Activated naive CD4-positive, alpha-beta T cell treated with Interleukin-2 at 50 U/mL for 16 hours (primary cell): ENCODE measurements around the gene JKAMP.

Experiments
- DNase-seq: peaks from one replicate; pipeline ENCODE4 v3.0.0-alpha.2; 2020

The JKAMP gene

DNA sequence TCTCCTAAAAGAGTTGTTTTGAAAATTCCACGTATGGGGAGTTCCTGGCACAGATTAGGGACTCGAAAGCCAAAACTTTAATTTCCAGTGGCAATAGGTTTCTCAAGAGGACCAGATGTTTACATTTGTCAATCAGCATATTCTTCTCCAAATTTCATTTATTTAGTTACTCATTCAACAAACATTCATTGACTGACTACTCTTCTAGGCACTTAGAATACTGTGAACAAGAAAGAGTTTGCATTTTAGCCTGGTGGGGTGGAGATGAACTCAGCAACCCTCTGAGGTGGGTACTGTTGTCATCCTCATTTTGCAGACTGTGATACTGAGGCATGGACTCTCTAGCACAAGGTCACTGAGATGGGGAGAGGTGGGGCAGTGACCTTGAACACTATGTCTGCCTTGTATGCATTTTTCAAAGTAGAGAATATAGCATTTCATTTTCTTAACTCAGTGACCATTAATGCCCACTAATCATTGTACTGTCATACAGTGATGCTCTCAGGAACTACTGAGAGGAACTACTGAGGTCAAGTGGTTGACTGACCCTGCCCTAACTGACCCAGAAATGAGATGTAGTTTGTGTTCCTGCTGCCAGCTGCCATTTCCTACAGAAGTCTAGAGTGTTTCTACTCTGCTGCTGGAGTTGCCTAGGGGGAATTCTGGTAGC lies 2.3 kb upstream of the JKAMP start:
- no peak for DNase-seq

DNA sequence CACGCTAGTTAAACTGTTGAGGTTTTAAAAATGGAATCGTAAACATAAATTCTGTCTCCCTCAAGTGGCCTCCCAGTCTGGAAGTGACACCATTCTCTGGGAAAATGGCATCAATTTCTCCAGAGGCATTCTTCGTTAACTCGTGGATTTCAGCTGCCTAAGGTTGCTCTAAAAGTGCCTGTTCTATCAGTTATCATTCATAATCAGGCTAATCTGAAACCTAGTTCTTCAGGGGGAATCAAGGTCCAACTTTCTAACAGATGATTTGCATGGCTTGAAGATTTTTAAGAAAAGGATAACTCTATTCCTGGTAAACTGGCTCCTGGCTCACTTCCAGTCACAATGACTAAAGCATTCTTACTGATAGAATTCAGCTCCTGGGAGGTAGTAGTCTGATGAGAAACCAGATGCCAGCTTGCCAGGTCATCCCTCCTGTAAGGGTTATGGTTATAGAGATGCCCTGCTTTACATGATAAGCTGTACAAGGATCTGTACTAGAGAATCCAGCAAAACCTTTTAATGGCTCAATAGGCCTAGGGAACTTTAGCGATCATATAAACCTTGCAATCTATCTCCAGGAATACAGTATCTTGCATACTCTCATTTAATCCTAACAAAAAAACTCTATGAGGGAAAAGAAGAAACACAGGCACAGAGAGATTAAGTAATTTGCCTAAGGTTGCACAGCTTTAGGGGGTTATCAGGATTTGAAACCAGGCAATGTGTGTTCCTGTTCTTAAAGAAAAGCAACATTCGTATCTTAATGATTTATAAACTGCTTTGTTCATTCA lies 1.6 kb upstream of the JKAMP start:
- DNase-seq, result no peak

DNA sequence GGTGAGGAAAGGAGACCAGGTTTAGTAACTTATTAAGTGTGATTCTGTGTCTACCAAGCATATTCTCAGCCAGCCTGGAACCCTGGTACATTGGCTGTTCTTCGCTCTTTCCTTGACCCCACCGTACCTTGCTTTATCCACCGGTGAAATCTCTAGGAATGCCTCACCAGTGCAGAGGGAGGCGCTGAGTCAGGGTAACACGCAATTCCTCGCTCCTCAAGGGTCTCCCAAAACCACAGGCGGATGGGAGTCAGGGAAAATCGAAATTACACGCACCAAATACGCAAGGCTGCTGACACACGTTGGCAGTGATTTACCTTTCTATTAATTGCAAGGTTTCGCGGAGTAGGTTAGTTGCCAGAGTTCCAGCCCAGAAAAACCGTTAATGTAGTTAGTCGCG lies 954 bp upstream of the JKAMP start:
- no peak for DNase-seq

DNA sequence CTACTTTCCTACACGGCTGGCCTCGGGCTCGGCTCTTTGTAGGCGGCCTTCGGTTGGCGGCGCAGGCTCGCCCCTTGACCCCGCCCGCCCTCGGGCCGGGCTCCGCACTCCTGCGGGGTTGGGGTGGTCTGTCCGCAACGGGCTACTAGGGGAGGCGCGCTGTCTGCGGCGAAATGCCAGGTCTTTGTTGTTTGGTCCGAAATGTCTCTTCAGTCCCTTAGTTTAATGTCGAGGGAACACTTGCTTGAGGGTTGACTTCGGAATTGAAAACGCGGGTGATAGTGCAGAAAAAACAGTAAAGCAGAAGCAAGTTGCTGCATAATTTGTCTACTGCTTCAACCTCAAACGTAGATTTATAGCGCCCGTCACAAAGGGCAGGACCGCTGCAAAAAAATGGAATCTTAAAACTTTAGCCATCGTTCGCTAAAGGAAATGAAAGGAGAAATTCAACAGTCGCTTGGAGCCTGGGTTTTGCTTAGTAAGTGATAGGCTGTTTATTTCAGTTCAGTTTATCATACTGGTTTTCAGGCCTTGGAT lies 390 bp downstream of the JKAMP start:
- DNase-seq, result no peak

DNA sequence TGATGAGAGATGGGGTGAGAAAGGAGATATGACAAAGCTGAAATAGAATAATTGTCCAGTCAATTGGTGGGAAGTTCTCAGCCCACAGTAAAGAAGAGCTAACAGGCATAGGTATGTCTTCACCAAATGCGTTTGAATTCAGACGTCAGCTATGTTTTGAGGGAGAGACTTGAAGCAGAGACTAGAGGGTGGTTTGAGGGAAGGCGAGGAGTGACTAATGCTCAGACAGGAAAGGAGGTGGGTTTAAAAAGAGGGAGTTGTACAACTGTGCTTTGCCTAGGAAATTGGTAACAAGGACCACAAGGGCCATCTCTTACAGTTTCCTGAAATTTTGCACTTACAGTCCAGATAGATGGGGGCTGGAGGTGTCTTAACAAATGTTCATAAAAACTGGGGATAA lies 6.4 kb downstream of the JKAMP start:
- no peak for DNase-seq

DNA sequence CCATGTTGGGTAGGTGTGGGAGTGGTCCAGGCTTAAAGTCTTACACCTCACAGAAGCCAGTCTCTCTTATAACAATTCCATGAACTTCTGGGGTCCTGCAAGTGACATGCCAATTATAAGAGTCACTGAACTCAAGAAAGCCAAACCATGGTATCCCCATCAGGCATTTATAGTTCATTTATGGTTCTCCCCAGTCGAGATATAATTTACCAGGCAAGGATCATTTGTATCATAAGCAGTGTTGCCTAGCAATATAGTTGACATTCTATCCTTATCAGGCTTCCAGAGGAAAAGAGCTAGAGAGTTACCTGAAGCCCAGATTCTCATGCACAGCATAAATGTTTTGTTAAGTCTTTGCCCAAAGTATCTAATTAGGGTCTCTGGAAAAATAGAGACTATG lies 8.1 kb downstream of the JKAMP start:
- DNase-seq, result no peak

DNA sequence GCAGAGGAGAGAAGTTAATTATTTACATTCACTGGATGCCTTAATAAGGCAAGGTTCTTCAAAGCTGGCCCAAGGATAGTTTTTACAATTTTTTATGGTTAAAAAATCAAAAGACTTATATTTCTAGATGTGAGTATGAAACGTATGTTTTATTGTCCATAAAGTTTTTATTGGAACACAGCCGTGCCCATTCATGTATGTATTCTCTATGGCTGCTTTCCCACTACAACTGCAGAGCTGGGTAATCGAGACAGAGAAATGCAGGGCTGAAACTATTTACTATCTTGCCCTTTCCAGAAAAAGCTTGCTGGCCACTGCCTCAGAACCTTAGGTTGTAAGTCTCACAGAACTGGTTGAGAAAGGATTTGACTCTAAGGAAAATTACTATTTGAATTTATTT lies 16.4 kb downstream of the JKAMP start:
- no peak for DNase-seq

DNA sequence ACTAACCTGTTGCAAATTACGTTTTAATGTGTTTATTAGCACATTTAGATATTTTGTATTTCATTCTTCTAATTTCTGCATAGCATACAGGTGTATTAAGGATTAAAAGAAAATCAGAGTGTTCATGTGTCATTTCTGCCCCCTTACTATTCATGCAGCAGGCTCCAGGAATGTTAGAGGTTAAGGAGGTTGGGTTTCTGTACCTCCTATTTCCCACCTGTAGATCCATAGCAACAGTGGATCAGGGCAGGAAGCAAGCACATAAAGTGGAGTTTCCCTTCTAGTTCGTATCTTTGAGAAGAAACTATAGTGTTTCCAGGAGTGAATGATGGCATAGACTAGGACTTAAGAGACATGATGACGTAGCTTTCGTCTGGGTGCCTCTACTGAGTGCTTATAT lies 18.9 kb downstream of the JKAMP start:
- DNase-seq, result no peak

DNA sequence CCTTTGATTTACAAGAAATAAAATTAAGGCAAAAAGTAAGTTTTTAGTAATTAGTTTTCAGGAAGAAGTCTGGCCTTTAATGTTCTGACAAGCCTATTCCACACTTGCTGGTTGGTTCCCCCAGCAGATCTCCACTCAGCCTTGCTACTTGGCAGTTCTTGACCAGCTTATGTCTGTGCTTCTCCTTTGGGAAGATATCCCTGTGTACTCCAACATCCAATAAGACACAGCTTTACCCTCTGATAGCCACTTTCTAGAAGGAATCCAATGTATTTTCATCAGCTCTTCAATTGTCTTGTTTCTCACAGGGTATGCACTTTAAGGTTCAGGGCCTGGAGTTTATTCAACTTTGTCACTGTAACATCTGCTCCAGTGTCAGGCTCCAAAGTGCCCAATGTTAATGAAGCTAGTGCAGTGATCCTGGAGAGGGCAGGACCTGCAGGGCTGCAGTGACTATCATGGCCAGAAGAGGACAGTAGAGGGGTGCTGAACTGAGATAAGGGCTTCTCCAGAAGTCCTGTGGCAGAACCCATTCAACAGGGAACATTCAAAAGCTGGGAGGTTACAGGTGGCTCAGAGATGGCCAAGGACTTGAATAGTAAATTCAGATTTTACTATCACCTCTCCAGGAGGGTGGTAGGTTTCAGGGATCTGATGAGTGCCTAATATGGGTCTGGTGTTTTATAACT lies 22.9 kb downstream of the JKAMP start:
- peak; percentile 38 for DNase-seq

DNA sequence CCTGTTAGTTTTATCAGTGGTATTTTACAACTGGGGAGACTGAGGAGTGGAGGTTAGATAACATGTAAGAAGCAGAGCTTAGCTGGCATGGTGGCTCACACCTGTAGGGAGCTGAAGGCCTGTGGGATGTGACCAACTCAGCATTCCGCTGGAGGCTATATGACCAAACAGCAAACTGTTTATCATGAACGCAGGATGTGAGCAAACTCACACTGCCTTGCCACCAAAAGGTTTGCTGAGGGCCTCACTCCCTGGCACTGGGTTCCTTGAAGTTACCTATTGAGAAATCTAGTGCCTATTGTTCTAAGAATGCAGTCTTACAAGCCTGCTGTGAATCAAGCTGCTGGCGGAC lies 23.4 kb downstream of the JKAMP start:
- DNase-seq, result no peak

DNA sequence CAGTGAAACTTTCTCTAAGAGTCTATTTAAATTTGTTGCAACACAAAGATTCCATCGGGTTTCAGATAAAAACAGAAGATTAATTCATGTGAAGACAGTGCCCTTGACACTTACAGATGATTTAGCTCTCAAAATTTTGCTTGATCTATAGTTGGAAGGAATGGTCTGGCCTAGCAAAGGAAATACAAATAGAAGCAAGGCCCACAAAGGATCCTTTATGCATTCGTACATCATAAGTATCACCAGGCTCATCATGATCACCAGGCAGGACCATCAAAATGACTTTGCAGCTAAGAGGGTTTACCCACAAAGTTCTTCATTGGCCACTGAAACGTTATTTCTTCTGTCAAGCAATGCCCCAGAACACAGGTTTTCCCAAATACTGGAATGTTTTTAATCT lies 24.8 kb downstream of the JKAMP start:
- DNase-seq, result no peak

DNA sequence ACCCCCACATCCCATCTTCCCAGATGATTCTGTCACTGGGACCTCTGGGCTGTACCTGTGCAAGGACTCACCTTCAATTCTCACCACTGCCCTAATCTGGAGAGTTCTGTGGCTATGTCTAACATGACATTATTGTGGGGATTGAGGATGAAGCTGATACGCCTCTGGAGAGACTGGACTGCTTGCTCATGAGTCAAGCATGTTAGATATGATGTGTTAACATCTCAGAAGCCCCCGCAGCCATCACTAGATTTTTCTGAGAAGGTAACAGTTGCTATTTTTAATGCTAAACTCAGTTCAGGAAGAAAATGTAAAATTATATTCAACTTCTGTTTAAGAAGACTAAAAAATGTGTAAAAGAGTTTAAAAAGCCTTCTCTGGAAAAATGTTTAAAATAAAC lies 25.7 kb downstream of the JKAMP start:
- no peak for DNase-seq

DNA sequence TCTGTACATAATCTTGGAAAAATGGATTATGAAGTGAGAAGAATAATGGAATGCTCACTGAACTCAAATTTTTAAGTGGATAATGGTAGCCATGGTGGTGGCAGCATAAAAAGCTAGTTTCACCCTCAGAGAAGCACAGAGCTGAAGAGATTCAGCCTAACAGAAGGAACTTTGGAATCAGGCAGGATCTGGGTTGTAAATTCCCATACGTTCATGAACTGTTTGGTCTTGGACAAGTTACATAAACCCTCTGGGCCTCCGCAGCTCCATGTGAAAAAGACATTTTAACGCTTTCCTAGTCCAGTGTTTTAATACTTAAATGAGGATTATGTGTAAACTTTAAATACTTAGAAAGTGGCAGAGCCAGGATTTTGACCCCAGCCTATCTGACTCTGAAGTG lies 26.6 kb downstream of the JKAMP start:
- no peak for DNase-seq

DNA sequence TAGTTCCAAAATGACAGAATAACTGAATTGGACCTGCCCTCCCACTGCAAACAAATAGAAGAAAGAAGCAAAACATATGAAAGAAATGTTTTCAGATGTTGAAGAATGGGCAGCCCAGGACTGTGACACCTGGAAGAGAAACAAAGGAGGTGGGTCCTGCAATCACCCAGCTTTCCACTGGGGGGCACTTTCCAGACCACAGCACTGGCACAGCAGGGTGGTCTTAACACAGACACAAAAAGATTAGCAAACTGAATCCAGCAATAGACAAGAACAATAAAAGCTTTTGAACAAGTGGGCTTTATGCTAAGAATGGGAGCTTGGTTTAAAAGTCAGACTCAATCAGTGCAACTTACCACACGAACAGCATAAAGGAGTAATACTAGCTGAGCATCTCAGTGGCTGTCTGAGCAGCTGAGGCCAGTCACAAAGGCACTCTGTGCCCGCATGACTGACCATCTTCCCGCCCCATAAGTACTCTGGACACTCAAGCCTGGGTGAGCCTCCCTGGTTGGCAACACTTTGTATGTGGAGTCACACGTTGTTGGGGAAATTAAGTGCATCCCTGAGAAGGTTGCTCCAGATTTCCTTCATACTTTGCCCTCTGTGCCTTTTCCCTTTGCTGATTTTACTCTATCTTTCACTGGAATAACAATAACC lies 27.7 kb downstream of the JKAMP start:
- no peak for DNase-seq

DNA sequence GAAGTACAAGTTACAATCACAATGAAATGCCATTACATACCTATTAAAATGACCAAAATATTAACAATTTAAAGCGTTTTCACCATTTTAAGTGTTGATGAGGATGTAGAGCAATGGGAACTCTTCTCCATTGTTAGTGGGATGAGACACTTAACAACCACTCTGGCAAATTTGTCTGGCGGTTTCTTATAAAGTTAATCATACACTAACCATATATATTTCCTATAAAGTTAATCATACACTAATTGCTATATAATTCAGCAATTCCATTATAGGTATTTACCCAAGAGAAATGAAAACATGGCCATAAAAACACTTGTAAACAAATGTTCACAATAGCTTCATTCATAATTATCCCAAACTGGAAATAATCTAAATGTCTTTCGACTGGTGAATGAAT lies 35.9 kb downstream of the JKAMP start:
- DNase-seq, result no peak

DNA sequence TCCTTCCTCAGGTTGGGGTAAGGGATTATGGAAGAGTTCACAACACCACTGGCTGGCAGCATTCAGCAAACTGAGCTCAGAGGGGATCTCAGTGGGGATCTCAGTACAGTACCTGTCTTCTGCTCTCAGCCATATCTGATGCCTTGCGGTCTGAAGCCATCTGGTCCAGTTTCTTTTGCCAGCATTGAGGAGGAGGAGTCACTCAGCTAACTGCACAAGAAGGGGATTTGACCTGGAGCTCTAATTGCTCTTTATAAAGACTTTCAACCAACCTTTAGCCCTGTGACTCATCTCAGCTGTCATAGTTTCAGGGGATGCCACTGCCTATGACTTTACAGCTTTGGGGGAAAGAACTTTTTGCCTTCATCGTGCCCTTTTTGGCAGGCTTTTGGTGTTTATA lies 44.9 kb downstream of the JKAMP start:
- DNase-seq, result no peak

DNA sequence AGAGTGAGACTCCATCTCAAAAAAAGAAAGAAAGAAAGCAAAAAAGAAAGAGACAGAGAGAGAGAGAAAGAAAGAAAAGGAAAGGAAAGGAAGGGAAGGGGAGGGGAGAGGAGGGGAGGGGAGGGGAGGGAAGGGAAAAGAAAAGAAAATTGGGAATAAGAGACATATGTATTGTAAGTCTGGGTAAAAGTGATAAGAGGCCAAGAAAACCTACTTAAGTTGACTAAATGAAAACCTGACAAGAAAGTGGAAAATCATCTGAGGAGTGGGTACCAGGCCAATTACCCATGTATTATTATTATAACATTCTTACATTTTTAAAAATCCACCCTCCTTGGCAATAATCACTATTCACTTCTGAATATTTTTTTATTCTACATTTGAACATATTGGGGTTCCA lies 46.0 kb downstream of the JKAMP start:
- no peak for DNase-seq

DNA sequence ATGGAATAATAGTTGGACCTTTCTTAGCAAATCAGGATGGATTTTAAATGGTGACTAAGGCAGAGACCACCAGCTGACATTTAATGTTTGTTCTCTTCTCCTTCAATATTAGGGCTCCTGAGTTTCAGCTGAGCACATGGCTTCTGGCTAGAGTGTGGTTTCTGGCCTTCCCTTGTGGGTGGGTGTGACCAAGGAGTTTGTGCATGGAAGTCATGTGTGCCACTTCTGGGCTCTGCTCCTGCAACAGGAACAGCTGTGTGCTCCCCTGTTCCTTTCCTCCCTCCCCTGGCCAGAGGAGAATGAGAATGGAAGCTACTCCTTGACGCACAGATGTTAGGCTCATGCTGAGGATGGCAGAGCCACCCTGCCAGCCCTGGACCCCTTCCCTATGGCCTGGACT lies 48.1 kb downstream of the JKAMP start:
- DNase-seq, result no peak

DNA sequence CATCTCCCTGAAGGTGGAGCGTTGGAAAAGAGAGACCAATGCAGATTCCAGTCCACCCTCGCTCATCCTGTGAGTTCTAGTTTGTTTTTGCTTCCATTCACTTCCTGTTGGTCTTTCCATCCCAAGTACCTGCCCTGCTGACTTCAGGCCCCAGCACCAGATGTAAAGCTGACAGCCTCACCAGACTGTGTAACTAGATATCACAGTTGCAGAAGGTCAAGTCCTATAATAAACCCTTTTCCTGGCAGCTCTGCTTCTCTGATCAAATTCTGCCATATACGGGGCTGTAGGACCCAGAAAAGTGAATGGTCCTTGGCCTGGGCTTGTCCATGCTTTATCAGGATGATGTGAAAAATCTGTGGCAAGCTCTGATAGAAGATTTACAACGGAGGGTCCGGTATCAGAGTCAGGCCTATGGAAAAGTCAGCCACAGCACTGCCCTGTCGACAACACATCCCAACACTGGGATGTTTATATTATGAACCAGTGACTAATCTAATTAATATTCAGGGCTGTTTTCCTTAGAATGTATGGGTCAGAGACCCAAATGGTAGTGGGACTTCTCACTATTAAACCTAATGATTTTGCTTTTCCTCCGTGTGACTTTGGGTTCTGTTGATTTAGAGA lies 50.2 kb downstream of the JKAMP start:
- DNase-seq, result no peak

DNA sequence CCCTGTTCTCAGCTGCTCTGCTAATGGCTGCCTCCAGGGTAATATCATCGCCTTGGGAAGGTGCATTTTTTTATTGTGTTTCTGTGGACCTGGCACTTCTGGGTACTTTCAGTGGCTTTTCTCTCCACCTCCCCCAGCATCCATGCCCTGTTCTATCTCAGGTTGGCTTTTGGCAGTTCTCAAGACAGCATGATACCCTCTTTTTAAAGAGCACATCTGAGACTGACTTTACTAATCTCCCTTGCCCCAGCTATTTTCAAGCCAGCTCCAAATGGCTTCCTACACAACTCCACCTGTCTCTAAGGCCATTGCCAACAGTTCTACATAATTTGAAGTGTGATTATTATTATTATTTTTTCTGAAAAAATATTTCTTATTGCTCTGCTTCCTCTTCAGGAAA lies 53.2 kb downstream of the JKAMP start:
- no peak for DNase-seq

DNA sequence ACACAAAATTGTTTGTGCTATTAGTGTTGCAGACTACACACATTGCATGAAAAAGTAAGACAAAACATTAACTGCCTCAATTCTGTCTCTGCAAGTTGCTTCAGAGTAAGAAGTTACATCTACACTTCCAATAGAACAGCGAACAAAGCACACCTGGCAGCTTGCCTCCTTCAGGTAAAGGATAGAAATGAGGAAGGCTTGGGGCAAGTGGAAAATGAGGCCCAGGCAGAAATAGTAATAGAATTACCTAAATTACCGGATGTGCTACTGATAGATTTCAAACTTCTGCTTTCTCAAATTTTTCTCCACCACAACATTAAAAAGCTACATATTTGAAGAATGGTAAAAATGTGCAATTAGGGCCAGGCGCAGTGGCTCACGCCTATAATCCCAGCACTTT lies 54.6 kb downstream of the JKAMP start:
- no peak for DNase-seq

DNA sequence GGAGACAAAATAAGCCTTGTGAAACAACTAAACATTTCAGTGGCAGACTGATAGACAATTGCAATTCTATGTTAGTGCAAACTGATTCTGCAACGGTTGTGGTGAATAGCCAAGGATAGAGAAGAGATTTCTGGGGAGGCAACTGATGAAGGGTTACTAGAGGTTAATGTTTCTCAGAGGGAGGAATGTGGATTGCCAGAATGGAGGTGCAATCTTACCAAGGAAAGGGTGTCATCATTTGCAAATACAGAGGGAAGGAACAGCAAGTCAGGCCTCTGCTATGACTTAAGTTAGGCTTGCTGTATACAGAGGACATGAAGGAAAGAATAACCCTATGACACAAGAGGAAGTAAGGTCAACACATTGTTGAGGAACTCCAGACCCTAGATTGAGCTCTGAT lies 56.5 kb downstream of the JKAMP start:
- DNase-seq, result no peak

DNA sequence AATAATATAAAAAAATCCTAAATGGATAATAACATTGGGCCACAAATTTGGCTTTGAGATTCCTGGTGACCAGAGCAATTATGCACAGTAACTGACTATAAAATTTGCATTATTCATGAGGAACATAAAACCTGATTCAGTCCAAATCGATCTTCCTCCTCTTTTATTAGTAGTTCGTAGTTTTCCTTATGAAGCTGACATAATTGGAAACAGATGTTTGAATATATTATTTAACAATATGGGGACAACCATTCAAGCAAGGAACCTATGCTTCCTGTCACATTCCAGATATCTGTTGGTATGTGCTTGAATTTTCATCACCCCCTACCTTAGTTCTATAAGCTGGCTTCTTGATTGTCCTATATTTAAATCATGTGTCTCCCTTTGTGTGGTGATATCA lies 57.4 kb downstream of the JKAMP start:
- DNase-seq, result no peak
